ENCODE data around the gene IGSF8.

The IGSF8 gene

GRCh38 chr1:160049101-160049500 lies 49.3 kb downstream of the IGSF8 start:
- no peak for DNase-seq (ENCODE audit: low spot score)
- no peak overlapping the region for H4K91ac ChIP-seq (ENCODE audit: low read depth, low read length, poor library complexity)
- H3K9ac ChIP-seq (ENCODE audit: low read depth, low read length, poor library complexity) = no peak overlapping the region
- H2AK5ac ChIP-seq (ENCODE audit: low read depth, low read length) = no peak overlapping the region
- no peak overlapping the region for H2BK120ac ChIP-seq (ENCODE audit: low read depth, low read length)
- no peak overlapping the region for H3K23ac ChIP-seq (ENCODE audit: low read depth, low read length, poor library complexity)
- no peak overlapping the region for H2BK12ac ChIP-seq (ENCODE audit: low read length)
- H3K14ac ChIP-seq (ENCODE audit: low read length) = peak overlapping the region; percentile 59
- H3K79me1 ChIP-seq (ENCODE audit: low read depth, low read length) = no peaks in the 10 kb centered on the region
- no peak overlapping the region for H2BK5ac ChIP-seq (ENCODE audit: low read length)
- H4K8ac ChIP-seq (ENCODE audit: low read depth, low read length) = no peak overlapping the region
- H3K4ac ChIP-seq (ENCODE audit: low read length) = no peak overlapping the region
- no peak overlapping the region for H3K18ac ChIP-seq (ENCODE audit: low read length)
- WGBS, 2 donors (ENCODE audit: extremely low coverage in 2 of 2, insufficient read length in 2 of 2, insufficient replicate concordance in 1 of 2) = no CpG with 5 or more reads among the region's 3 CpGs
- H3K4me3 ChIP-seq (ENCODE audit: low read length in 2 of 2) = no peak overlapping the region
- peaks cover 2 to 7% of the 10 kb centered on the region in 2 donors for H3K9me3 ChIP-seq (replicated peaks in 1 of 2; ENCODE audit: control insufficient read depth in 2 of 2, insufficient read depth in 1 of 2, low read depth in 1 of 2, low read length in 2 of 2)
- H3K27me3 ChIP-seq (ENCODE audit: control insufficient read depth in 3 of 3, insufficient read depth in 3 of 3, low read depth in 1 of 3, low read length in 3 of 3) = peaks cover 0 to 30% (median 0%) of the 10 kb centered on the region in 3 experiments
- no peak overlapping the region for H3K4me2 ChIP-seq (ENCODE audit: insufficient read depth, low read length, poor library complexity, severe bottlenecking)
- H3K27ac ChIP-seq (replicated peaks; ENCODE audit: low read length) = no peak overlapping the region
- H2AFZ ChIP-seq (ENCODE audit: low read length) = no peak overlapping the region
- peaks cover 11 to 31% of the 10 kb centered on the region in 2 donors for H3K4me1 ChIP-seq (ENCODE audit: control insufficient read depth in 2 of 2, insufficient read depth in 1 of 2, low read depth in 1 of 2, low read length in 2 of 2)
- H2BK15ac ChIP-seq (ENCODE audit: low read length) = no peak overlapping the region
- no peaks in the 10 kb centered on the region for H3K36me3 ChIP-seq (replicated peaks in 1 of 2; ENCODE audit: control insufficient read depth in 2 of 2, insufficient read depth in 2 of 2, low read length in 2 of 2)

DNA sequence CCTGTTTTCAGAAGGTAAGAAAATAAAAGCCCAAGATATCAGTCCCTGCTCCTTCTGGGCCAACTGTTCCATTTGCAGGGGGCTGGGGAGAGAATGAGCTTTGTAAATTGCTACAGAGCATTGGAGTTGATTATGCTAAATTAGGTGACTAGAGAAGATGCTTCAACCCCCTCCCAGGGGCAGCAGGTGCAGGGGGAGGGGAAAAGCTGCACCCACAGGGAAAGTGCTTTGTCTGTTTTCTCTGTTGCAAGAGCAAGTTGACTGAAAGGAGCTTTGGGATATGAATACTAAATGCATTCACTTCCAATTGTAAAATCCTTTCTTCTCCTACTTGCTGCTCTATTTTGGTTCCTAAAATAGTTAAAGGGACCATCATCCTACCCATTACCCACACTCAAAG lies 50.1 kb downstream of the IGSF8 start:
- Histone ChIP-seq H3K4me2 (ENCODE audit: insufficient read depth, low read length, poor library complexity, severe bottlenecking) (no peak overlapping the region), H4K91ac (ENCODE audit: low read depth, low read length, poor library complexity) (no peak overlapping the region), H2BK5ac (ENCODE audit: low read length) (no peak overlapping the region), H3K79me1 (ENCODE audit: low read depth, low read length) (no peaks in the 10 kb centered on the region), H3K14ac (ENCODE audit: low read length) (no peak overlapping the region), H4K8ac (ENCODE audit: low read depth, low read length) (no peak overlapping the region), H3K4me3 (ENCODE audit: low read length in 2 of 2) (no peak overlapping the region), H3K9ac (ENCODE audit: low read depth, low read length, poor library complexity) (no peak overlapping the region), H2BK12ac (ENCODE audit: low read length) (no peak overlapping the region), H3K23ac (ENCODE audit: low read depth, low read length, poor library complexity) (no peak overlapping the region), H2BK15ac (ENCODE audit: low read length) (no peak overlapping the region), H2AFZ (ENCODE audit: low read length) (no peak overlapping the region), H3K9me3 (replicated peaks in 1 of 2; ENCODE audit: control insufficient read depth in 2 of 2, insufficient read depth in 1 of 2, low read depth in 1 of 2, low read length in 2 of 2) (peaks cover 2 to 7% of the 10 kb centered on the region in 2 donors), H3K36me3 (replicated peaks in 1 of 2; ENCODE audit: control insufficient read depth in 2 of 2, insufficient read depth in 2 of 2, low read length in 2 of 2) (no peaks in the 10 kb centered on the region), H3K27me3 (ENCODE audit: control insufficient read depth in 3 of 3, insufficient read depth in 3 of 3, low read depth in 1 of 3, low read length in 3 of 3) (peaks cover 0 to 33% (median 0%) of the 10 kb centered on the region in 3 experiments), H3K4me1 (ENCODE audit: control insufficient read depth in 2 of 2, insufficient read depth in 1 of 2, low read depth in 1 of 2, low read length in 2 of 2) (peaks cover 4 to 24% of the 10 kb centered on the region in 2 donors), H2AK5ac (ENCODE audit: low read depth, low read length) (no peak overlapping the region), H3K18ac (ENCODE audit: low read length) (no peak overlapping the region), H3K4ac (ENCODE audit: low read length) (no peak overlapping the region), H3K27ac (replicated peaks; ENCODE audit: low read length) (no peak overlapping the region), H2BK120ac (ENCODE audit: low read depth, low read length) (no peak overlapping the region)
- DNase-seq (ENCODE audit: low spot score) = no peak

- Histone ChIP-seq H2BK12ac (ENCODE audit: low read length) (no peak overlapping the region), H3K4ac (ENCODE audit: low read length) (no peak overlapping the region), H3K4me1 (ENCODE audit: control insufficient read depth in 2 of 2, insufficient read depth in 1 of 2, low read depth in 1 of 2, low read length in 2 of 2) (peaks cover 3 to 18% of the 10 kb centered on the region in 2 donors), H2BK15ac (ENCODE audit: low read length) (no peak overlapping the region), H3K79me1 (ENCODE audit: low read depth, low read length) (no peaks in the 10 kb centered on the region), H3K14ac (ENCODE audit: low read length) (no peak overlapping the region), H3K23ac (ENCODE audit: low read depth, low read length, poor library complexity) (no peak overlapping the region), H3K27ac (replicated peaks; ENCODE audit: low read length) (no peak overlapping the region), H3K36me3 (replicated peaks in 1 of 2; ENCODE audit: control insufficient read depth in 2 of 2, insufficient read depth in 2 of 2, low read length in 2 of 2) (no peaks in the 10 kb centered on the region), H2BK5ac (ENCODE audit: low read length) (no peak overlapping the region), H3K4me2 (ENCODE audit: insufficient read depth, low read length, poor library complexity, severe bottlenecking) (no peak overlapping the region), H2BK120ac (ENCODE audit: low read depth, low read length) (no peak overlapping the region), H3K27me3 (ENCODE audit: control insufficient read depth in 3 of 3, insufficient read depth in 3 of 3, low read depth in 1 of 3, low read length in 3 of 3) (peaks cover 0 to 31% (median 0%) of the 10 kb centered on the region in 3 experiments), H2AFZ (ENCODE audit: low read length) (no peak overlapping the region), H2AK5ac (ENCODE audit: low read depth, low read length) (no peak overlapping the region), H3K4me3 (ENCODE audit: low read length in 2 of 2) (no peak overlapping the region), H3K9ac (ENCODE audit: low read depth, low read length, poor library complexity) (no peak overlapping the region), H3K18ac (ENCODE audit: low read length) (no peak overlapping the region), H4K8ac (ENCODE audit: low read depth, low read length) (no peak overlapping the region), H3K9me3 (replicated peaks in 1 of 2; ENCODE audit: control insufficient read depth in 2 of 2, insufficient read depth in 1 of 2, low read depth in 1 of 2, low read length in 2 of 2) (peaks cover 2 to 7% of the 10 kb centered on the region in 2 donors), H4K91ac (ENCODE audit: low read depth, low read length, poor library complexity) (no peak overlapping the region)
- DNase-seq (ENCODE audit: low spot score) = no peak
- no CpG with 5 or more reads among the region's 9 CpGs for WGBS, 2 donors (ENCODE audit: extremely low coverage in 2 of 2, insufficient read length in 2 of 2, insufficient replicate concordance in 1 of 2)
These were observed 51.1 kb downstream of the IGSF8 start for GRCh38 chr1:160047111-160047991.

DNA sequence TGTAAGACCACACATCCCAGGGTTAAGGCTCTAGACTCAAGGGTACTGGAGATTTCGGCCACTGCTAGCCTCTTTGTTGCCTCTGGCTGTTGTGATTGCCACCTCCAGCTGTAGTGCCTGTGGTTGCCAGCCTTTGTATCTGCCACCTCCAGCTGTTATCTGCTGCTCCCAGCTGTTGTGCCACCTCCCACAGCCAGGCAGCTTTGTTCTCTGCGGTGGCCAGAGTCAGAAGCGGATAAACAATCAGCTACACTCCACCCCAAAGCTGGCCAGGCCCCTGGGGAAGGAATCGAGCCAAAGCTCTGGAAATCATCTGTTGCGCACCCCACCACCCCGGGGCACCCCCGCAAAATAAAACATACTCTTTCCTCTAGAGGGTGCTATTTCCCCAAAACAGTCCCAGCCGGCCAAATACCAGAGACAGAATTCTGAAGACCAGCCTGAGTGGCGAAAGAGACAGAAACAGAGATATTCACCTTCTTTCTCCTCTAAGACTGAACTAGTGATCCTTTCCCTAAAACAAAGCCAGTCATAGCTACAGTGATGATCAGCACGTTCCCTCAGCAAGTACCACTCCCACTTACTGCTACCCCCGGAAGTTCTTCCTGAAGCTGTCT lies 51.8 kb downstream of the IGSF8 start:
- peaks cover 0 to 24% (median 0%) of the 10 kb centered on the region in 3 experiments for H3K27me3 ChIP-seq (ENCODE audit: control insufficient read depth in 3 of 3, insufficient read depth in 3 of 3, low read depth in 1 of 3, low read length in 3 of 3)
- H3K4me1 ChIP-seq (ENCODE audit: control insufficient read depth in 2 of 2, insufficient read depth in 1 of 2, low read depth in 1 of 2, low read length in 2 of 2) = peaks cover 3 to 18% of the 10 kb centered on the region in 2 donors
- no peak overlapping the region for H3K27ac ChIP-seq (replicated peaks; ENCODE audit: low read length)
- peaks cover 0 to 2% of the 10 kb centered on the region in 2 donors for H3K9me3 ChIP-seq (replicated peaks in 1 of 2; ENCODE audit: control insufficient read depth in 2 of 2, insufficient read depth in 1 of 2, low read depth in 1 of 2, low read length in 2 of 2)
- no peak overlapping the region for H3K23ac ChIP-seq (ENCODE audit: low read depth, low read length, poor library complexity)
- H2AFZ ChIP-seq (ENCODE audit: low read length) = no peak overlapping the region
- no peaks in the 10 kb centered on the region for H3K36me3 ChIP-seq (replicated peaks in 1 of 2; ENCODE audit: control insufficient read depth in 2 of 2, insufficient read depth in 2 of 2, low read length in 2 of 2)
- H3K4ac ChIP-seq (ENCODE audit: low read length) = no peak overlapping the region
- no peak overlapping the region for H4K91ac ChIP-seq (ENCODE audit: low read depth, low read length, poor library complexity)
- no peak overlapping the region for H4K8ac ChIP-seq (ENCODE audit: low read depth, low read length)
- no peak overlapping the region for H2BK120ac ChIP-seq (ENCODE audit: low read depth, low read length)
- H2AK5ac ChIP-seq (ENCODE audit: low read depth, low read length) = no peak overlapping the region
- H3K14ac ChIP-seq (ENCODE audit: low read length) = no peak overlapping the region
- no peak for DNase-seq (ENCODE audit: low spot score)
- WGBS, 2 donors (ENCODE audit: extremely low coverage in 2 of 2, insufficient read length in 2 of 2, insufficient replicate concordance in 1 of 2) = no CpG with 5 or more reads among the region's 11 CpGs
- H3K4me2 ChIP-seq (ENCODE audit: insufficient read depth, low read length, poor library complexity, severe bottlenecking) = no peak overlapping the region
- no peak overlapping the region for H2BK12ac ChIP-seq (ENCODE audit: low read length)
- H3K9ac ChIP-seq (ENCODE audit: low read depth, low read length, poor library complexity) = no peak overlapping the region
- no peak overlapping the region for H2BK15ac ChIP-seq (ENCODE audit: low read length)
- H3K4me3 ChIP-seq (ENCODE audit: low read length in 2 of 2) = no peak overlapping the region
- H3K79me1 ChIP-seq (ENCODE audit: low read depth, low read length) = no peaks in the 10 kb centered on the region
- H2BK5ac ChIP-seq (ENCODE audit: low read length) = no peak overlapping the region
- H3K18ac ChIP-seq (ENCODE audit: low read length) = peak overlapping the region; percentile 68
